Measurements from ENCODE around the gene MSH2.

DNA sequence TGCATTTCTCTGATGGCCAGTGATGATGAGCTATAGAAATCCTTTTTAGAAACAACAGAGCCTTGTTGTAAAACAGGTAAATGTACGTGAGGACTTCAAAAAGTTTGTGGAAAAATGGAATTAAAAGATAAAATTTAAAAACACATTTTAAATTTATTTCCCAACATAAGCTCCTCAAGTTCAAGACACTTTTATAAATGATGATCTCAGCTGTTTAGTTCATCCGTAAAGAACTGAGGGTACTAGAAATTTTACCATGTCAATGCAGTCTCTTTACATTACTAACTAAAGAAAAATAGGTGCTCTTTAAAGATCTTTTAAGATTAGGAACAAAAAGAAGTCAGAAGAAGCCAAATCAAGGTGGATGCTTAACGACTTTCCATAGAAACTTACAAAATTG, 52.5 kb downstream of the MSH2 start:
- TF ChIP-seq TRIM24 (CRISPR knock-in tag; IDR thresholded peaks at IDR 0.05), result no peak
- TF ChIP-seq EZH2 (conservative IDR thresholded peaks at IDR 0.05; ENCODE audit: low read depth, low read length), result no peak
- no peak for TF ChIP-seq ZNF121 (CRISPR knock-in tag; IDR thresholded peaks at IDR 0.05)
- no peak for TF ChIP-seq ZNF317 (CRISPR knock-in tag; IDR thresholded peaks at IDR 0.05)
- TF ChIP-seq SAFB2 (CRISPR knock-in tag; IDR thresholded peaks at IDR 0.05; ENCODE audit: borderline replicate concordance, low read depth), result no peak
- TF ChIP-seq, protein P1, sequence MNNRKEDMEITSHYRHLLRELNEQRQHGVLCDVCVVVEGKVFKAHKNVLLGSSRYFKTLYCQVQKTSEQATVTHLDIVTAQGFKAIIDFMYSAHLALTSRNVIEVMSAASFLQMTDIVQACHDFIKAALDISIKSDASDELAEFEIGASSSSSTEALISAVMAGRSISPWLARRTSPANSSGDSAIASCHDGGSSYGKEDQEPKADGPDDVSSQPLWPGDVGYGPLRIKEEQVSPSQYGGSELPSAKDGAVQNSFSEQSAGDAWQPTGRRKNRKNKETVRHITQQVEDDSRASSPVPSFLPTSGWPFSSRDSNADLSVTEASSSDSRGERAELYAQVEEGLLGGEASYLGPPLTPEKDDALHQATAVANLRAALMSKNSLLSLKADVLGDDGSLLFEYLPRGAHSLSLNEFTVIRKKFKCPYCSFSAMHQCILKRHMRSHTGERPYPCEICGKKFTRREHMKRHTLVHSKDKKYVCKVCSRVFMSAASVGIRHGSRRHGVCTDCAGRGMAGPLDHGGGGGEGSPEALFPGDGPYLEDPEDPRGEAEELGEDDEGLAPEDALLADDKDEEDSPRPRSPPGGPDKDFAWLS (CRISPR knock-in tag; IDR thresholded peaks at IDR 0.05; ENCODE audit: borderline replicate concordance), result no peak
- no peak for TF ChIP-seq ZNF451 (CRISPR knock-in tag; IDR thresholded peaks at IDR 0.05)
- no peak for TF ChIP-seq TAF15 (IDR thresholded peaks at IDR 0.05; ENCODE audit: low read depth, low read length, poor library complexity, severe bottlenecking)
- TF ChIP-seq, protein P2, sequence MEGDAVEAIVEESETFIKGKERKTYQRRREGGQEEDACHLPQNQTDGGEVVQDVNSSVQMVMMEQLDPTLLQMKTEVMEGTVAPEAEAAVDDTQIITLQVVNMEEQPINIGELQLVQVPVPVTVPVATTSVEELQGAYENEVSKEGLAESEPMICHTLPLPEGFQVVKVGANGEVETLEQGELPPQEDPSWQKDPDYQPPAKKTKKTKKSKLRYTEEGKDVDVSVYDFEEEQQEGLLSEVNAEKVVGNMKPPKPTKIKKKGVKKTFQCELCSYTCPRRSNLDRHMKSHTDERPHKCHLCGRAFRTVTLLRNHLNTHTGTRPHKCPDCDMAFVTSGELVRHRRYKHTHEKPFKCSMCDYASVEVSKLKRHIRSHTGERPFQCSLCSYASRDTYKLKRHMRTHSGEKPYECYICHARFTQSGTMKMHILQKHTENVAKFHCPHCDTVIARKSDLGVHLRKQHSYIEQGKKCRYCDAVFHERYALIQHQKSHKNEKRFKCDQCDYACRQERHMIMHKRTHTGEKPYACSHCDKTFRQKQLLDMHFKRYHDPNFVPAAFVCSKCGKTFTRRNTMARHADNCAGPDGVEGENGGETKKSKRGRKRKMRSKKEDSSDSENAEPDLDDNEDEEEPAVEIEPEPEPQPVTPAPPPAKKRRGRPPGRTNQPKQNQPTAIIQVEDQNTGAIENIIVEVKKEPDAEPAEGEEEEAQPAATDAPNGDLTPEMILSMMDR (CRISPR knock-in tag; IDR thresholded peaks at IDR 0.05), result no peak
